K562 (cell line): Measurements from ENCODE around the gene PYDC1. TPM values are rescaled to one million over a fixed set of nuclear protein-coding genes. Genes with fewer than 3 reads are reported as not detected.

ENCODE experiments used
- BDP1 ChIP-seq: IDR thresholded peaks from 3 replicates; pipeline ENCODE4 v1.6.1; 2011; ENCODE audit not compliant: insufficient read length, insufficient read depth
- CTBP1 ChIP-seq: fragments of 450-650 bp; IDR thresholded peaks from 2 replicates; pipeline ENCODE4 v1.6.1; 2016; ENCODE audit warnings: borderline replicate concordance
- EGR1 ChIP-seq: fragments of 450-650 bp; conservative IDR thresholded peaks from 2 replicates; pipeline ENCODE4 v1.6.1; 2017; ENCODE audit warnings: mild to moderate bottlenecking
- ETV5 ChIP-seq: sonication (generic); formaldehyde crosslinking; IDR thresholded peaks from 2 replicates; pipeline ENCODE4 v1.4.0; 2020; ENCODE audit warnings: low read depth, mild to moderate bottlenecking, missing genetic modification reagents
- FOXA1 ChIP-seq: fragments of 450-650 bp; IDR thresholded peaks from 2 replicates; pipeline ENCODE4 v1.6.1; 2016; ENCODE audit warnings: mild to moderate bottlenecking, borderline replicate concordance
- MXI1 ChIP-seq: IDR thresholded peaks from 2 replicates; pipeline ENCODE4 v1.6.1; 2011; ENCODE audit warnings: low read depth, mild to moderate bottlenecking, improper control_type of control experiment, low read length
- SREBF1 ChIP-seq: fragments of 150-350 bp; IDR thresholded peaks from 2 replicates; pipeline ENCODE4 v1.6.1; 2014; ENCODE audit warnings: antibody characterized with exemption, low read depth, low read length, borderline replicate concordance
- ZNF134 ChIP-seq: fragments of 250-450 bp; sonication (Bioruptor Pico); conservative IDR thresholded peaks from 2 replicates; pipeline ENCODE4 v1.4.0; 2020
- ZNF436 ChIP-seq: fragments of 250-450, 450-650 bp; sonication (Bioruptor Pico); formaldehyde crosslinking; IDR thresholded peaks from 2 replicates; pipeline ENCODE4 v1.7.0; 2020; ENCODE audit warnings: mild to moderate bottlenecking
- ZZZ3 ChIP-seq: fragments of 450-650 bp; IDR thresholded peaks from 2 replicates; pipeline ENCODE4 v1.6.1; 2016; ENCODE audit warnings: antibody characterized with exemption, mild to moderate bottlenecking, moderate library complexity
- polyA plus RNA-seq, 8 experiments: library from polyadenylated mRNA; depleted of rRNA in 4 of 8; stranded (reverse) in 5 of 8; unstranded in 3 of 8; fragments of >200 nt; fragmentation: Nextera tagmentation in 2 of 8; fragmentation: Illumina TruSeq in 1 of 8; extraction: Ambion mirVana in 2 of 8; extraction: Trizol in 1 of 8; gene quantifications; 2 replicates each; pipeline versions ENCODE4 v1.2.1 to v1.2.3, GENCODE V29; 2011 to 2014; ENCODE audit warnings: inconsistent platforms in 1 of 8, missing spikeins in 1 of 8
- total RNA-seq, 7 experiments: library from RNA; depleted of rRNA in 6 of 7; stranded (reverse); fragments of >200 nt in 6 of 7; fragmentation: Illumina TruSeq in 2 of 7; extraction: Trizol in 2 of 7; gene quantifications; 2 replicates each; pipeline versions ENCODE4 v1.2.1 to v1.2.3, GENCODE V29; 2011 to 2021; ENCODE audit warnings: low replicate concordance in 1 of 7
- TF ChIP-seq, protein P1 (sequence below): fragments of 450-650 bp; IDR thresholded peaks from 2 replicates; pipeline ENCODE4 v1.6.1; 2018; ENCODE audit not compliant: partially characterized antibody
- TF ChIP-seq, protein P2 (sequence below): conservative IDR thresholded peaks from 2 replicates; pipeline ENCODE4 v1.6.1; 2011; ENCODE audit warnings: low read depth, mild to moderate bottlenecking, low read length; ENCODE audit not compliant: control insufficient read depth
- TF ChIP-seq, protein P3 (sequence below): IDR thresholded peaks from 2 replicates; pipeline ENCODE4 v1.6.1; 2011; ENCODE audit not compliant: insufficient read length; ENCODE audit errors: extremely low read depth
- TF ChIP-seq, protein P4 (sequence below): fragments of 450-650 bp; conservative IDR thresholded peaks from 2 replicates; pipeline ENCODE4 v1.6.1; 2016; ENCODE audit warnings: missing genetic modification characterization, low read depth, mild to moderate bottlenecking, control low read depth, missing compliant biosample characterization
- TF ChIP-seq, protein P5 (sequence below): fragments of 200-800 bp; sonication (Bioruptor generic); IDR thresholded peaks from 2 replicates; pipeline ENCODE4 v1.6.1; 2017; ENCODE audit warnings: missing genetic modification characterization, missing compliant biosample characterization
- TF ChIP-seq, protein P6 (sequence below): fragments of 250-450 bp; sonication (Bioruptor Pico); IDR thresholded peaks from 2 replicates; pipeline ENCODE4 v1.5.0; 2020; ENCODE audit warnings: mild to moderate bottlenecking

PYDC1 gene
- total and polyA plus RNA-seq, 9 of the 15 experiments (the other 6 are each of a cell fraction or from before 2014, with no cell fraction given): not detected

DNA sequence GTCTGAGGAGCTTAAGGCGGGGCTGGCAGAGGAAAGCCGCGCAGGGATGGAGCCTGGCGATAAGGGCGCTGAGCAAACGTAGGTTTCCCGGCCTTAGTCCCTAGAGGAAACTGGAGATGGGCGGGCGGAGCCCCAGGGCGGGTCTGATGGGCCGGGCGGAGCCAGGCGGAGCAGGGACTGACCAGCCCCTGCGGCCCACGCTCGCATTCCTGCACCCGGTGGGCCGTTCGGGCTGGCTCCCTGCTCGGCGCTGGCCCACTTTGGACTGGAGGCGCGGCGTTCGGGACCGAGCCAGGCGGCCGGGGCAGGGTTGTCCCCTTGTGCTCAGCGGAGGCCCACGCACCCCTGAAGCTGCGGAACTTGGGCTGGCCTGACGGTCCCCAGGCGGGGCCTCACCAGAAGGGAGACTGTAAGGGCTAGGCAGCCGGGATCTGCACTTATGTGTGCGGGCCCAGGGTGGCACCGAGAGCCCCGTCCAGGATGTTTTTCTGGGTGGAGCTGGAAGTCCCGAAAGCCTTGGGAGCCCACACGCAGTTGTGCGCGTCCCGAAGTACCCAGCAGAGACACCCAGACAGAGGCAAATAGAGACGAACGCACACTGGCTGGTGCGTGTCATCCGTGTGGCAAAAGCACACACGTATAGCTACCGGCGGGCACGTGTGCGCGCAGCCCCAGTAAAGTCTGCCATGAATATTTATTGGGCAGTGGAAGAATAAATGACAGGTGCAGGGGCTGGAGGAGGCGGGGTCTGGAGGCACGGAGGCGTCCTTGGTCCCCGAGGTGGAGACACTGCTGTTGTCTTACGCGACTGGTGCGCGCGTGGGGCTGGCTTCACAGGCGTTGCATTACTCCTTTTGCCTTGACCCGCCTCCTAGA lies 1.4 kb downstream of the PYDC1 start (continued):
- TF ChIP-seq ETV5 (CRISPR knock-in tag) (peak; percentile 22; the same call in 1 of the 2 replicates), ZZZ3 (no peak), MXI1 (no peak), SREBF1 (no peak), BDP1 (no peak), EGR1 (peak; percentile 76), FOXA1 (no peak), ZNF436 (CRISPR knock-in tag) (no peak), ZNF134 (CRISPR knock-in tag) (0 out of 2 replicates have a peak, but pooled peaks have one; percentile 22), CTBP1 (peak; percentile 87)
- TF ChIP-seq, protein P1, sequence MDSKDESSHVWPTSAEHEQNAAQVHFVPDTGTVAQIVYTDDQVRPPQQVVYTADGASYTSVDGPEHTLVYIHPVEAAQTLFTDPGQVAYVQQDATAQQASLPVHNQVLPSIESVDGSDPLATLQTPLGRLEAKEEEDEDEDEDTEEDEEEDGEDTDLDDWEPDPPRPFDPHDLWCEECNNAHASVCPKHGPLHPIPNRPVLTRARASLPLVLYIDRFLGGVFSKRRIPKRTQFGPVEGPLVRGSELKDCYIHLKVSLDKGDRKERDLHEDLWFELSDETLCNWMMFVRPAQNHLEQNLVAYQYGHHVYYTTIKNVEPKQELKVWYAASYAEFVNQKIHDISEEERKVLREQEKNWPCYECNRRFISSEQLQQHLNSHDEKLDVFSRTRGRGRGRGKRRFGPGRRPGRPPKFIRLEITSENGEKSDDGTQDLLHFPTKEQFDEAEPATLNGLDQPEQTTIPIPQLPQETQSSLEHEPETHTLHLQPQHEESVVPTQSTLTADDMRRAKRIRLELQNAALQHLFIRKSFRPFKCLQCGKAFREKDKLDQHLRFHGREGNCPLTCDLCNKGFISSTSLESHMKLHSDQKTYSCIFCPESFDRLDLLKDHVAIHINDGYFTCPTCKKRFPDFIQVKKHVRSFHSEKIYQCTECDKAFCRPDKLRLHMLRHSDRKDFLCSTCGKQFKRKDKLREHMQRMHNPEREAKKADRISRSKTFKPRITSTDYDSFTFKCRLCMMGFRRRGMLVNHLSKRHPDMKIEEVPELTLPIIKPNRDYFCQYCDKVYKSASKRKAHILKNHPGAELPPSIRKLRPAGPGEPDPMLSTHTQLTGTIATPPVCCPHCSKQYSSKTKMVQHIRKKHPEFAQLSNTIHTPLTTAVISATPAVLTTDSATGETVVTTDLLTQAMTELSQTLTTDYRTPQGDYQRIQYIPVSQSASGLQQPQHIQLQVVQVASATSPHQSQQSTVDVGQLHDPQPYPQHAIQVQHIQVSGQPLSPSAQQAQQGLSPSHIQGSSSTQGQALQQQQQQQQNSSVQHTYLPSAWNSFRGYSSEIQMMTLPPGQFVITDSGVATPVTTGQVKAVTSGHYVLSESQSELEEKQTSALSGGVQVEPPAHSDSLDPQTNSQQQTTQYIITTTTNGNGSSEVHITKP: peak; percentile 98
- TF ChIP-seq, protein P2, sequence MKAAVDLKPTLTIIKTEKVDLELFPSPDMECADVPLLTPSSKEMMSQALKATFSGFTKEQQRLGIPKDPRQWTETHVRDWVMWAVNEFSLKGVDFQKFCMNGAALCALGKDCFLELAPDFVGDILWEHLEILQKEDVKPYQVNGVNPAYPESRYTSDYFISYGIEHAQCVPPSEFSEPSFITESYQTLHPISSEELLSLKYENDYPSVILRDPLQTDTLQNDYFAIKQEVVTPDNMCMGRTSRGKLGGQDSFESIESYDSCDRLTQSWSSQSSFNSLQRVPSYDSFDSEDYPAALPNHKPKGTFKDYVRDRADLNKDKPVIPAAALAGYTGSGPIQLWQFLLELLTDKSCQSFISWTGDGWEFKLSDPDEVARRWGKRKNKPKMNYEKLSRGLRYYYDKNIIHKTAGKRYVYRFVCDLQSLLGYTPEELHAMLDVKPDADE: no peak
- TF ChIP-seq, protein P3, sequence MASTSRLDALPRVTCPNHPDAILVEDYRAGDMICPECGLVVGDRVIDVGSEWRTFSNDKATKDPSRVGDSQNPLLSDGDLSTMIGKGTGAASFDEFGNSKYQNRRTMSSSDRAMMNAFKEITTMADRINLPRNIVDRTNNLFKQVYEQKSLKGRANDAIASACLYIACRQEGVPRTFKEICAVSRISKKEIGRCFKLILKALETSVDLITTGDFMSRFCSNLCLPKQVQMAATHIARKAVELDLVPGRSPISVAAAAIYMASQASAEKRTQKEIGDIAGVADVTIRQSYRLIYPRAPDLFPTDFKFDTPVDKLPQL: no peak
- TF ChIP-seq, protein P4, sequence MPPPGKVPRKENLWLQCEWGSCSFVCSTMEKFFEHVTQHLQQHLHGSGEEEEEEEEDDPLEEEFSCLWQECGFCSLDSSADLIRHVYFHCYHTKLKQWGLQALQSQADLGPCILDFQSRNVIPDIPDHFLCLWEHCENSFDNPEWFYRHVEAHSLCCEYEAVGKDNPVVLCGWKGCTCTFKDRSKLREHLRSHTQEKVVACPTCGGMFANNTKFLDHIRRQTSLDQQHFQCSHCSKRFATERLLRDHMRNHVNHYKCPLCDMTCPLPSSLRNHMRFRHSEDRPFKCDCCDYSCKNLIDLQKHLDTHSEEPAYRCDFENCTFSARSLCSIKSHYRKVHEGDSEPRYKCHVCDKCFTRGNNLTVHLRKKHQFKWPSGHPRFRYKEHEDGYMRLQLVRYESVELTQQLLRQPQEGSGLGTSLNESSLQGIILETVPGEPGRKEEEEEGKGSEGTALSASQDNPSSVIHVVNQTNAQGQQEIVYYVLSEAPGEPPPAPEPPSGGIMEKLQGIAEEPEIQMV: no peak
- TF ChIP-seq, protein P5, sequence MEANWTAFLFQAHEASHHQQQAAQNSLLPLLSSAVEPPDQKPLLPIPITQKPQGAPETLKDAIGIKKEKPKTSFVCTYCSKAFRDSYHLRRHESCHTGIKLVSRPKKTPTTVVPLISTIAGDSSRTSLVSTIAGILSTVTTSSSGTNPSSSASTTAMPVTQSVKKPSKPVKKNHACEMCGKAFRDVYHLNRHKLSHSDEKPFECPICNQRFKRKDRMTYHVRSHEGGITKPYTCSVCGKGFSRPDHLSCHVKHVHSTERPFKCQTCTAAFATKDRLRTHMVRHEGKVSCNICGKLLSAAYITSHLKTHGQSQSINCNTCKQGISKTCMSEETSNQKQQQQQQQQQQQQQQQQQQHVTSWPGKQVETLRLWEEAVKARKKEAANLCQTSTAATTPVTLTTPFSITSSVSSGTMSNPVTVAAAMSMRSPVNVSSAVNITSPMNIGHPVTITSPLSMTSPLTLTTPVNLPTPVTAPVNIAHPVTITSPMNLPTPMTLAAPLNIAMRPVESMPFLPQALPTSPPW (CRISPR knock-in tag): peak; percentile 34; the same call in 1 of the 2 replicates
- TF ChIP-seq, protein P6, sequence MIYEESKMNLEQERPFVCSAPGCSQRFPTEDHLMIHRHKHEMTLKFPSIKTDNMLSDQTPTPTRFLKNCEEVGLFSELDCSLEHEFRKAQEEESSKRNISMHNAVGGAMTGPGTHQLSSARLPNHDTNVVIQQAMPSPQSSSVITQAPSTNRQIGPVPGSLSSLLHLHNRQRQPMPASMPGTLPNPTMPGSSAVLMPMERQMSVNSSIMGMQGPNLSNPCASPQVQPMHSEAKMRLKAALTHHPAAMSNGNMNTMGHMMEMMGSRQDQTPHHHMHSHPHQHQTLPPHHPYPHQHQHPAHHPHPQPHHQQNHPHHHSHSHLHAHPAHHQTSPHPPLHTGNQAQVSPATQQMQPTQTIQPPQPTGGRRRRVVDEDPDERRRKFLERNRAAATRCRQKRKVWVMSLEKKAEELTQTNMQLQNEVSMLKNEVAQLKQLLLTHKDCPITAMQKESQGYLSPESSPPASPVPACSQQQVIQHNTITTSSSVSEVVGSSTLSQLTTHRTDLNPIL (CRISPR knock-in tag): no peak
